Sigmoid colon (tissue), 7 donors: ENCODE results near the gene HLA-F. TPM values are rescaled to one million over a fixed set of nuclear protein-coding genes. Genes with fewer than 3 reads are reported as not detected.

Experiments
- DNase-seq: peaks from one replicate; pipeline ENCODE4 v3.0.0-alpha.2; 2019
- H3K27ac ChIP-seq, 4 donors: fragments of 200-600 bp; sonication (generic); one replicate each; pipeline ENCODE4 v1.5.1; 2016 to 2019; ENCODE audit warnings: mild to moderate bottlenecking in 1 of 4
- H3K27me3 ChIP-seq, 3 donors: fragments of 200-600 bp; sonication (generic); one replicate each; pipeline ENCODE4 v1.5.1; 2019; ENCODE audit warnings: mild to moderate bottlenecking in 1 of 3
- H3K36me3 ChIP-seq, 4 donors: fragments of 200-600 bp; sonication (generic); one replicate each; pipeline ENCODE4 v1.5.1; 2016 to 2019
- H3K4me1 ChIP-seq, 4 donors: fragments of 200-600 bp; sonication (generic); one replicate each; pipeline ENCODE4 v1.5.1; 2017 to 2019
- H3K4me3 ChIP-seq, 4 donors: fragments of 200-600 bp; sonication (generic); one replicate each; pipeline ENCODE4 v1.5.1; 2017 to 2019; ENCODE audit warnings: mild to moderate bottlenecking in 2 of 4, moderate library complexity in 1 of 4
- H3K9me3 ChIP-seq, 4 donors: fragments of 200-600 bp in 3 of 4; sonication (generic) in 3 of 4; one replicate each; pipeline versions ENCODE4 v1.5.1 to v1.6.1; 2013 to 2019
- CTCF ChIP-seq, 4 experiments: fragments of 450-650 bp in 3 of 4; fragments of 200-600 bp in 1 of 4; IDR thresholded peaks; one replicate each; pipeline ENCODE4 v1.5.1; 2016 to 2019; ENCODE audit warnings: antibody characterized with exemption in 4 of 4, mild to moderate bottlenecking in 3 of 4, moderate library complexity in 2 of 4
- EP300 ChIP-seq, 4 donors: sonication (generic); formaldehyde crosslinking; IDR thresholded peaks; one replicate each; pipeline ENCODE4 v1.6.1; 2017; ENCODE audit warnings: antibody characterized with exemption in 4 of 4
- POLR2A ChIP-seq, 2 donors: fragments of 450-650 bp; IDR thresholded peaks; one replicate each; pipeline ENCODE4 v1.6.1; 2016; ENCODE audit warnings: antibody characterized with exemption in 2 of 2, mild to moderate bottlenecking in 2 of 2, moderate library complexity in 2 of 2
- POLR2AphosphoS5 ChIP-seq, 4 donors: sonication (generic); formaldehyde crosslinking; IDR thresholded peaks; one replicate each; pipeline ENCODE4 v1.6.1; 2017; ENCODE audit warnings: antibody characterized with exemption in 4 of 4
- WGBS, 2 donors: extraction: QIAGEN DNeasy Blood & Tissue Kit; methylation state at CpG; one replicate each; pipeline ENCODE4 v1.1.7; 2013; 5-methylcytosine and 5-hydroxymethylcytosine counted together
- intact Hi-C: fragments of 100-400 bp; cut with DNase I; formaldehyde crosslinking; loops from one replicate; pipeline ENCODE4 v1.15.1; 2023
- polyA plus RNA-seq, 3 donors: library from polyadenylated mRNA; stranded (reverse); fragments of 200-250 nt; gene quantifications; one replicate each; pipeline ENCODE4 v1.2.3, GENCODE V29; 2013
- total RNA-seq, 4 donors: library from RNA; depleted of rRNA; stranded (reverse); fragments of >200 nt; gene quantifications; one replicate each; pipeline ENCODE4 v1.1.0, GENCODE V29; 2016
- donor health status: healthy with polysubstance abuse.
- donor health status: Bipolar disorder and iron deficiency.
- donor health status: healthy.

Gene HLA-F
- total and polyA plus RNA-seq, 7 donors: 33.4 to 504 (median 43.2) TPM

GRCh38 chr6:29679962-29680361 lies 43.3 kb upstream of the HLA-F start:
- Histone ChIP-seq H3K27ac (no peak overlapping the region), H3K4me1 (no peaks in the 10 kb centered on the region), H3K36me3 (no peaks in the 10 kb centered on the region), H3K27me3 (peaks cover 0 to 4% (median 0%) of the 10 kb centered on the region in 3 donors), H3K4me3 (no peak overlapping the region), H3K9me3 (no peaks in the 10 kb centered on the region)
- DNase-seq: no peak
- intact Hi-C loops: no loop called here
- 78 to 89% methylated on average over 13 of the region's 13 CpGs for WGBS, 2 donors
- TF ChIP-seq EP300 (IDR thresholded peaks at IDR 0.05): no peak
- no peak for TF ChIP-seq CTCF (IDR thresholded peaks at IDR 0.05)
- no peak for TF ChIP-seq POLR2A (IDR thresholded peaks at IDR 0.05)
- no peak for TF ChIP-seq POLR2AphosphoS5 (IDR thresholded peaks at IDR 0.05)

- Histone ChIP-seq H3K4me3 (no peak overlapping the region), H3K9me3 (no peaks in the 10 kb centered on the region), H3K4me1 (no peaks in the 10 kb centered on the region), H3K36me3 (no peaks in the 10 kb centered on the region), H3K27me3 (peaks cover 0 to 4% (median 0%) of the 10 kb centered on the region in 3 donors), H3K27ac (no peak overlapping the region)
- no peak for DNase-seq
- WGBS, 2 donors: 90 to 93% methylated on average over 24 of the region's 24 CpGs
- no peak for TF ChIP-seq EP300 (IDR thresholded peaks at IDR 0.05)
- TF ChIP-seq POLR2AphosphoS5 (IDR thresholded peaks at IDR 0.05): no peak
- no peak for TF ChIP-seq CTCF (IDR thresholded peaks at IDR 0.05)
- TF ChIP-seq POLR2A (IDR thresholded peaks at IDR 0.05): no peak
- intact Hi-C loops: no loop called here
These were observed 42.8 kb upstream of the HLA-F start for GRCh38 chr6:29680416-29680815.

- Histone ChIP-seq H3K36me3 (no peaks in the 10 kb centered on the region), H3K27me3 (peaks cover 0 to 4% (median 0%) of the 10 kb centered on the region in 3 donors), H3K4me3 (no peak within 1 kb of the TSS), H3K9me3 (no peaks in the 10 kb centered on the region), H3K27ac (no peak within 1 kb of the TSS), H3K4me1 (no peaks in the 10 kb centered on the region)
- TF ChIP-seq CTCF (IDR thresholded peaks at IDR 0.05) (no peak), POLR2AphosphoS5 (IDR thresholded peaks at IDR 0.05) (no peak), EP300 (IDR thresholded peaks at IDR 0.05) (no peak), POLR2A (IDR thresholded peaks at IDR 0.05) (no peak)
- intact Hi-C loops: no loop called here
- DNase-seq: no peak
- WGBS, 2 donors: 80 to 81% methylated on average over 31 of the region's 31 CpGs
These were observed 42.3 kb upstream of the HLA-F start, which contains the start of gene ZFP57 for GRCh38 chr6:29680904-29681303. Gene ZFP57 (minus strand): TSS chr6:29681152. CDS start chr6:29677003, 4,149 bp downstream.

- 89 to 93% methylated on average over 8 of the region's 8 CpGs for WGBS, 2 donors
- H3K9me3 ChIP-seq: peaks cover 0 to 2% (median 0%) of the 10 kb centered on the region in 4 donors
- no peaks in the 10 kb centered on the region for H3K36me3 ChIP-seq
- no peak for DNase-seq
- H3K4me1 ChIP-seq: no peaks in the 10 kb centered on the region
- peaks cover 0 to 4% (median 0%) of the 10 kb centered on the region in 3 donors for H3K27me3 ChIP-seq
- H3K4me3 ChIP-seq: no peak overlapping the region
- H3K27ac ChIP-seq: no peak overlapping the region
- intact Hi-C loops: no loop called here
- TF ChIP-seq EP300 (IDR thresholded peaks at IDR 0.05) (no peak), POLR2A (IDR thresholded peaks at IDR 0.05) (no peak), CTCF (IDR thresholded peaks at IDR 0.05) (no peak), POLR2AphosphoS5 (IDR thresholded peaks at IDR 0.05) (no peak)
These were observed 41.4 kb upstream of the HLA-F start for GRCh38 chr6:29681811-29682210.
